ENCODE data around the gene GALNT18.

GRCh38 chr11:11586465-11586864 lies 35.3 kb downstream of the GALNT18 start:
- no peak for TF ChIP-seq REST (IDR thresholded peaks at IDR 0.05; ENCODE audit: low read depth)
- no peak for TF ChIP-seq TAF1 (IDR thresholded peaks at IDR 0.05; ENCODE audit: low read depth)
- no peak for TF ChIP-seq YY1 (IDR thresholded peaks at IDR 0.05; ENCODE audit: low read depth)
- no peak for TF ChIP-seq RAD21 (IDR thresholded peaks at IDR 0.05; ENCODE audit: low read depth)
- no peak for TF ChIP-seq NFIC (IDR thresholded peaks at IDR 0.05)

Data from Ishikawa (cell line).